Prostate gland (tissue), 2 donors: ENCODE results near the gene CHRND.

Experiments
- POLR2A ChIP-seq: fragments of 450-650 bp; IDR thresholded peaks from one replicate; pipeline ENCODE4 v1.6.1; 2016; ENCODE audit warnings: antibody characterized with exemption, mild to moderate bottlenecking
- POLR2AphosphoS5 ChIP-seq: sonication (generic); formaldehyde crosslinking; IDR thresholded peaks from one replicate; pipeline ENCODE4 v1.6.1; 2017; ENCODE audit warnings: antibody characterized with exemption
- TF ChIP-seq, protein P1 (sequence below), 4 experiments: fragments of 200-600 bp in 2 of 4; fragments of 450-650 bp in 2 of 4; sonication (generic) in 2 of 4; IDR thresholded peaks; 1 replicate in 3 of 4; 2 replicates in 1 of 4; pipeline ENCODE4 v1.5.1; 2016 to 2019; ENCODE audit warnings: antibody characterized with exemption in 4 of 4, mild to moderate bottlenecking in 2 of 4, moderate library complexity in 2 of 4

DNA sequence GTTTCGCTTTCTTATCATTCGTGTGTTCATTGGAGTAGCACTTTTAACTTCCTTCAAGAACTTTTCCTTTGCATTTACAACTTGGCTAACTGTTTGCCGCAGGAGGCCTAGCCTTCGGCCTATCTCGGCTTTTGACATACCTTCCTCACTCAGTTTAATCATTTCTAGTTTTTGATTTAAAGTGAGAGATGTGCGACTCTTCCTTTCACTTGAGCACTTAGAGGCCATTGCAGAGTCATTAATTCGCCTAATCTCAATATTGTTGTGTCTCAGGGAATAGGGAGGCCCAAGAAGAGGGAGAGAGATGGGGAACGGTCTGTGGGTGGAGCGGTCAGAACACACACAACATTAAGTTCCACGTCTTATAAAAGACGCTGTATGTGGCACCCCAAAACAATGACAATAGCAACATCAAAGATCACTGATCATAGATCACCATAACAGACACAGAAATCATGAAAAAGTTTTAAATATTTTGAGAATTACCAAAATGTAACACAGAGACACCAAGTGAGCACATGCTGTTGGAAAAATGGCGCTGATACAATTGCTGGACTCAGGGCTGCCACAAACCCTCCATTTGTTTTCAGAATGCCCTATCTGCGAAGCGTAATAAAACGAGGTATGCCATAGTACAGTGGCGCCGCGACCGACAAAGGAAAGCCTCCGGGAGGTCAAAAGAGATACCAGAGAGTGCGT is 23.8 kb downstream of the CHRND start:
- TF ChIP-seq, protein P1, sequence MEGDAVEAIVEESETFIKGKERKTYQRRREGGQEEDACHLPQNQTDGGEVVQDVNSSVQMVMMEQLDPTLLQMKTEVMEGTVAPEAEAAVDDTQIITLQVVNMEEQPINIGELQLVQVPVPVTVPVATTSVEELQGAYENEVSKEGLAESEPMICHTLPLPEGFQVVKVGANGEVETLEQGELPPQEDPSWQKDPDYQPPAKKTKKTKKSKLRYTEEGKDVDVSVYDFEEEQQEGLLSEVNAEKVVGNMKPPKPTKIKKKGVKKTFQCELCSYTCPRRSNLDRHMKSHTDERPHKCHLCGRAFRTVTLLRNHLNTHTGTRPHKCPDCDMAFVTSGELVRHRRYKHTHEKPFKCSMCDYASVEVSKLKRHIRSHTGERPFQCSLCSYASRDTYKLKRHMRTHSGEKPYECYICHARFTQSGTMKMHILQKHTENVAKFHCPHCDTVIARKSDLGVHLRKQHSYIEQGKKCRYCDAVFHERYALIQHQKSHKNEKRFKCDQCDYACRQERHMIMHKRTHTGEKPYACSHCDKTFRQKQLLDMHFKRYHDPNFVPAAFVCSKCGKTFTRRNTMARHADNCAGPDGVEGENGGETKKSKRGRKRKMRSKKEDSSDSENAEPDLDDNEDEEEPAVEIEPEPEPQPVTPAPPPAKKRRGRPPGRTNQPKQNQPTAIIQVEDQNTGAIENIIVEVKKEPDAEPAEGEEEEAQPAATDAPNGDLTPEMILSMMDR (IDR thresholded peaks at IDR 0.05) = no peak
- TF ChIP-seq POLR2A (no peak), POLR2AphosphoS5 (no peak)
